ENCODE results near the gene OR51E1.

DNA sequence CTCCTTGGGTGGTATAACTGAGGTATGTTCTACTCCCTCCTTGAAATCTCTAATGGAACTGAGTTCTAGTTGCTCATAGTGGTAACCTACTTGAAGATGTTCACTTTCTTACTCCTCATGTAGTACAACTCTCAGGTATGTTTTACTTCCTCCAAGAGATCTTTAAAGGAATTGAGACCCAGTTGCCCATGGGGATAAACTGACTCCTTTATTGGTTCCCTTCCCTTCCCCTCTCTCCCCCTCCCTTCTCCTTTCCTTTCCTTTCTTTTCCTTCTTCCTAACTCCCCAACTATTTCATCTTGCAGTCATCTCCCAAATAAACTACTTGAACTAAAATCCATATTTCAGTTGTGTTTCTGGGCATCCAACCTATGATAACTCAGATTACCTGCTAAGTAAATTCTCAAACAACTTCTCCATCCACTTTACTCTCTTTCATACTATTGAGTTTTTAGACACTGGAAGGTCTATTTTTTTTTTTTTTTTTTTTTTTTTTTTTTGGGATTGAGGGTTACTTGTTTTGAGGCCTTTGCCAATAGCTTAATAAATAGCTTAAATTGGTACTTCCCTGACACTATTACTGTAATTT, 27.8 kb upstream of the OR51E1 start:
- TF ChIP-seq, protein P1, sequence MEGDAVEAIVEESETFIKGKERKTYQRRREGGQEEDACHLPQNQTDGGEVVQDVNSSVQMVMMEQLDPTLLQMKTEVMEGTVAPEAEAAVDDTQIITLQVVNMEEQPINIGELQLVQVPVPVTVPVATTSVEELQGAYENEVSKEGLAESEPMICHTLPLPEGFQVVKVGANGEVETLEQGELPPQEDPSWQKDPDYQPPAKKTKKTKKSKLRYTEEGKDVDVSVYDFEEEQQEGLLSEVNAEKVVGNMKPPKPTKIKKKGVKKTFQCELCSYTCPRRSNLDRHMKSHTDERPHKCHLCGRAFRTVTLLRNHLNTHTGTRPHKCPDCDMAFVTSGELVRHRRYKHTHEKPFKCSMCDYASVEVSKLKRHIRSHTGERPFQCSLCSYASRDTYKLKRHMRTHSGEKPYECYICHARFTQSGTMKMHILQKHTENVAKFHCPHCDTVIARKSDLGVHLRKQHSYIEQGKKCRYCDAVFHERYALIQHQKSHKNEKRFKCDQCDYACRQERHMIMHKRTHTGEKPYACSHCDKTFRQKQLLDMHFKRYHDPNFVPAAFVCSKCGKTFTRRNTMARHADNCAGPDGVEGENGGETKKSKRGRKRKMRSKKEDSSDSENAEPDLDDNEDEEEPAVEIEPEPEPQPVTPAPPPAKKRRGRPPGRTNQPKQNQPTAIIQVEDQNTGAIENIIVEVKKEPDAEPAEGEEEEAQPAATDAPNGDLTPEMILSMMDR (IDR thresholded peaks at IDR 0.05; ENCODE audit: low read depth, low read length, poor library complexity, severe bottlenecking) = no peak
- TF ChIP-seq EZH2phosphoT487 (IDR thresholded peaks at IDR 0.05; ENCODE audit: borderline replicate concordance, low read length) = no peak

Measured in DOHH2 (cell line).